HG02852 (cell line): ENCODE measurements around the gene CELSR1.

Experiments used
- ATAC-seq: cut with Tn5 transposase; IDR thresholded peaks from one replicate; pipeline ENCODE4 v1.9.1; 2021; ENCODE audit warnings: mild to moderate bottlenecking, moderate library complexity; ENCODE audit not compliant: unreplicated experiment

The CELSR1 gene

DNA sequence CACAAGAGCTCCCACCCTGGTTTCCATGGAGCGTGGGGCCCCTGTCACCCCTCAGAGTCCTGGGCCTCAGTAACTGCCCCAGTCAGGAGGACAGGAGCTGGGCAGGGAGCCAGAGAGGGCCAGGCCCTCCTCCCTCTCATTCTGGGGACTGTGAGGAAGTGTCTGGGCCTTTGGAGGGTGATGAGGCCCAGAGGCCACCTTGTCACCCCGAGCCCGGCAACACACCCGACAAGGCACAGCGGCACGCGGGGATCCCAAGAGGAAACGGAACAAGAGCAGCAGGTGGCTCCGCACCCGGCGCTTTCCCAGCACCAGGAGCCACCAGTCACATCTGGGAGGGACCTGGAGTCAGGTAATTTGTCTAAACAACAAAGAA lies 72.1 kb downstream of the CELSR1 start:
- no peak for ATAC-seq

DNA sequence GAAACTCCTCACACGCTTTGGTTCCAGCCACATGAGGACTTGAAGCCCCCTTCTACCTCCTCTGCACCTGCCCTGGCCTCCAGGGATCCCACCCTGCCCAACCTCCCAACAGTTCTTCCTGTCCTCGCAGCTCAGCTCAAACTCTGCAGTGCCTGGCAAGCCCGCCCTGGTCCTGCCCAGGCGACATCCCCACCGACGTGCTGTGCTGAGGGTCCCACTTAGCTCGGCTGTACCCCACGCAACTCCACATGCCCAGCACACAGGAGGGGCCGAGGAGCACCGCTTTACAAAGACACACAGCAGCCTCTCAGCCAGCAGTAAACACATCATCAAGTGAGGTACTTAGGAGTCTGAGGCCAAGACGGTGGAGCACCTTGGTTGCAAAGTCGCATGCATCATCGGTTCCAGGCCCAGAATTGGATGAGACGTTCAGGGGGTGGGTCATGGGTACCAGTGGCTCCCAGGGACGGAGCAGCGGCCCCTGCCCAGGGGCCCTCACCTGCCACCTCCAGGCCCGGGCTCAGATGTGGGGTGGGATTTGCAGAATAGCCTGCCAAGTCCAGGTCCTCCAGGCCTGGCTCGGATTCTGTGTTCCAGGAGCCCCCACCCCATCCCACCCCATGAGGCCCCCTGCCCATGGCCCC lies 72.6 kb downstream of the CELSR1 start:
- no peak for ATAC-seq

- ATAC-seq = no peak
Observed at GRCh38 chr22:46464296-46464695, 73.1 kb downstream of the CELSR1 start.

DNA sequence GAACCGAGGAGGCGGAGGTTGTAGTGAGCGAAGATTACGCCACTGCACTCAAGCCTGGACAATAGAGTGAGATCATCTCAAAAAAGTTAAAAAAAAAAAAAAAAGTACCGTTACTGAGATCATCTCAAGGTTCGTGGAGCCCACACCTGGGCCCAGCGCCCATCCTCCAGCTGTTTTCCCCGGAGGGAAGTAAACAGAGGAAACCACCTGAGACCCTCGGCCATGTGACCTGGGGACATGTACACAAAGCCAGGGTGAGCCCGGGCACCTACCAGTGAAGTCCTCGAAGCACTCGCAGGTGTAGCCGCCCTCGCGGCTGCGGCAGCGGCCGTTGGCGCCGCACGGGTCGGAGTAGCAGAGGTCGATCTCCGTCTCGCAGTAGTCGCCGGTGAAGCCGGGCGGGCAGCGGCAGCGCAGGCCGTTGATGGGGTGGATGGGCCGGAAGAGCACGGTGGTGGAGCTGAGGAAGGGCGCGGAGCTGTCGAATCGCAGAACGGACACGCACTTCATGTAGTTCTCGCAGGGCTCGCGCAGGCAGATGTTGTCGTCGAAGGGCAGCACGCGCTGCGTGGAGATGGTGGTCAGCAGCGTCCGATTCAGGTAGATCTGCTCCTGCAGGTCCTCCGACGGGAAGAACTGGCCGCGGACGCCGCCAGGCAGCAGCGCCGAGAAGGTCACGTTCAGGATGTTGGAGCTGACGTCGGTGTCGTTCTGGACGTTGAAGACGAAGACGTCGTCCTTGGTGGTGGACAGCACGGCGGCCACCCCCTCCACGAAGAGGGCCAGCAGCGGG lies 73.8 kb downstream of the CELSR1 start:
- no peak for ATAC-seq

- no peak for ATAC-seq
Observed at GRCh38 chr22:46462726-46463371, 74.6 kb downstream of the CELSR1 start.

DNA sequence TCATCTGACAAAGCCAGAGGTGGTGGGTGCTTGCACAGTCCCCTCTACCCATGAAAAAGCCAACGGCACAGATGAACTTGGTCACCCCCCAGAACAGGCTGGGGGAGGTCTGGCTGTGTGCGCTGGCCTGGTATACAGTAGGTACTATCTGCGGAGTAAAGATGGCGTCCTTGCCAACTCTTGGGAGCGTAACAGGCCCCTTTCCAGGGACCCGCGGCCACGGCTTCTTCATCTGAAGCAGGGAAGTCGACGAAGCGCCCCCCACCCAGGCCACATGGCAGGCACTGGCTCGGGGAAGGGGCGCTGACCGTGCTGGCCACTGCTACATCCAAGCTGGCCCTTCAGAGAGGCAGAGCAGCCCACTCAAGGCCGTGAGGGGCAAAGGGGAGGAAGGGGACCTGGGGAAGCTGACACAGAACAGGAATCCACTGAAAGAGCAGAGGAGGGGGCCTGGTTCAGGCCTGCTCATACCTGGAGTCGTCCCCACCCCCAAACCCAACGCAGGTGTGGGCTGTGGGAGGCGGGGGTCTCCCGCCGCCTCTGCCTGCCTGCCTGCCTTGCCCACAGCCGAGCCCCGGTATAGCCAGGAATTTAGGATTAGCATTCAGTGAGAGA lies 75.7 kb downstream of the CELSR1 start:
- no peak for ATAC-seq

- no peak for ATAC-seq
Observed at GRCh38 chr22:46460857-46461256, 76.6 kb downstream of the CELSR1 start.

DNA sequence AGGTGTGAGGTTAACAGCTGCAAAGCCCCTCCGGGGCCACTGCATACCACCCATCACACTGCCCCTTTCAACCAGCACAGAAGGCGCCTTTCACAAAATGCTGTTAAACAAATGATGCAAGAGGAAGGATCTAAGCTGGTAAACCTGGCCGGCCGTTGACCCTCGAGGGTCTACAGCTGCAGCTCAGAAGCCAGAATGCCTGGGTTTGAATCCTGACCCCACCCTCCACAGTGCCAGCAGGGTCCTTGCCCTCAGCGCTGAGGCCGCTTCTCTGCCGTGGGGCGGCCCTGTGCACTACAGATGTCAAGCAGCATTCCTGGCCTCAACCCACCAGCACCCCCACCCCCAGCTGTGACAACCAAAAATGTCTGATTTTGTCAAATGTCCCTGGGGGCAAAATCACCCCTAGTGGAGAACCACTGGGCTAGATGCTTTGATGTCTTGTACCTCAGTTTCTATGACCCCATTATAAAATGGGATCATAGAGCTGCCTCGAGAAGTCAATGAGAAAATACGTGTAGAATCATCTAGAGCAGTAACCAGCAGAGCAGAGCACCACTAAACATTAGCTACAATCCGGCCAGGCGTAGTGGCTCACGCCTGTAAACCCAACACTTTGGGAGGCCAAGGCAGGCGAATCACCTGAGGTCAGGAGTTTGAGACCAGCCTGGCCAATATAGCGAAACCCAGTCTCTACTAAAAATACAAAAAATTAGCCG lies 77.9 kb downstream of the CELSR1 start:
- ATAC-seq = no peak

GRCh38 chr22:46458525-46458924 lies 78.9 kb downstream of the CELSR1 start:
- ATAC-seq = no peak

DNA sequence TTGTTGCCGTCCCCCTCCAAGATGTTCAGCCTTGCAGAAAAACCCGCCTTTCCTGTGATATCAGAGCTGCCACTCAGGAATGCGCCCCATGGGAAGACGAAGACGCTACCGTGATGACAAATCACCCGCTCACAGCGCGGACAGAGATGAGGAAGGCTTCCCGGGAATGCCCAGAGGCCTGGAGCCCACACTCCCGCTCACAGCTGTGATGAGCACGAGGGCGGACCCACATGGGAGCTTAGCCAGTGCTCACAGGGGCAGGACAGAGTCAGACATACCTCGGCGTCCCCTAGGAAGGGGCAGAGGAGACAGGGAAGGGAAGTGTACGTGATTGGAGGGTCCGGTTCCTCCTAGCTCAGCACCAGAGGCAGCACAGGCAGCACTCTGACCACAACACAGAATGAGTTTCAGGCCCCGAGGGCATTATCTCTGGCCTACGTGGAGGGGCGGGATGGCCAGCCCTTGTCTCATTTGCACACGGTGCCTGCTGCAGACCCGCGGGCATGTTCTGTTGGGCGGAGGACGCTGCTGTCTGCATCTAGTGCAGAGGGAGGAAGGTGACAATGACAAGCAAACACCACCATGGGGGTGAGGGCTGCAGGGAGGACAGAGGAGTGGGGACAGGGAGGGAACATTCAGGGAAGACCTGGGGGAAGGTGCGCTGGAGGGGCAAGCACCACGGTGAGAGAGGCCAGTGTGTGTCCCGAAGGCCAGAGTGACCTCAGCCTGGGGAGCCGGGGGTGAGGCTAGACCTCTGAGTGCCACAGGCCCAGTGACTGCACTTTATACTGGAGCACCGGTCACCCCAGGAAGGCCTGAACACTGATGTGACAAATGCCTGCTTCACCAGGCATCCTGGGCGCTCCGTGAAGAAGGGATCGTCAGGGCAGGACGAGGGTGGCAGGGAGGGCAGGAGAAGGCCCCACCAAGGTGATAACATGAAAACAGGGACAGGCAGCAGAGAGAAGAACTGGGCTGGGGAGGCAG lies 79.6 kb downstream of the CELSR1 start:
- no peak for ATAC-seq

- ATAC-seq = no peak
Observed at GRCh38 chr22:46456818-46457163, 80.6 kb downstream of the CELSR1 start.

GRCh38 chr22:46455446-46455845 lies 82.0 kb downstream of the CELSR1 start:
- ATAC-seq = no peak

GRCh38 chr22:46454504-46455269 lies 82.7 kb downstream of the CELSR1 start:
- ATAC-seq = no peak

DNA sequence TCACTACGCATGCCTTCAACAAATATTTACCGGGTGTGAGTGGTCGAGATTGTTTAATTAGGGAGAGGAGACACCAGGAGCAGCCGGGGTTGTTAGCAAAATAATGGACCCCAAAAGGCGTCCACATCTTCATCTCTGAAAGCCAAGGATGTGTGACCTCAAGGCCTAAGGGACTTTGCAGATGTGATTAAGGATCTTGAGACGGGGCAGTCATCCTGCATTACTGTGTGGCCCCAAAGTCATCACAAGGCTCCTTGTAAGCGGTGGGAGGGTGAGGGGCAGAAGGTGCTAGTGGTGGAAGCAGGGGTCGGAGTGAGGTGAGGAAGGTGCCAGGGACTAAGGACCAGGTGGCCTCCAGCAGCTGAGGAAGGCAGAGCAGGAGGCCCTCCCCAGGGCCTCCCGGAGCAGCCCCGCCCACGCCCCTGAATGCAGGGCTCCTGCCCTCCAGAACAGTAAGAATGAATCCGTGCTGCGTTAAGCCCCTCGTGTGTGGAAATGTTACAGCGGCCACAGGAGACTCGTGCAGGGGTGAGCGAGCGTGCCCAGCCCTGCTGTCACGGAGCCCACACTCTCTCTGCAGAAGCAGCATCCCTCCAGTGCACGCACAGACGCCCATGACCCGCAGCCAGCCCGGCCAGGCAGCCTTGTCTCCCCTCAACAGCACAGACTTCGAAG lies 83.5 kb downstream of the CELSR1 start:
- no peak for ATAC-seq

- no peak for ATAC-seq
Observed at GRCh38 chr22:46453006-46453828, 84.2 kb downstream of the CELSR1 start.

- no peak for ATAC-seq
Observed at GRCh38 chr22:46452195-46453005, 85.0 kb downstream of the CELSR1 start.

DNA sequence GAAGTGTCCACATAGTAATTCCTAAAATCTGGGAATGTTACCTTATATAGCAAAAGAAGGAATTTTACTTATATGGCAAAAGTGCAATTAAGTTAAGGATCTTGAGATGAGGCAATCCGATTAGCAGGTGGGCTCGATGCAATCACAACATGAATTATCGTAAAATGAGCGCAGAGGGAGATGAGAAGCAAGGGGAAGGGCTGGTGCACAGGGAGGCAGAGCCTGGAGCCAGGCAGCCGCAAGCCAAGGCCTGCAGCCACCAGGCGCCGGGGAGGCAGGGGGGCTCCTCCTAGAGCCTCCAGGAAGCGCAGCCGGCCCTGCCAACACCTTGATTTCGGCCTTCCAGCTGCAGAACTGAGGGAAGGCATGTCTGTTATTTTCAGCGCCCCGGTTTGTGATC lies 85.7 kb downstream of the CELSR1 start:
- no peak for ATAC-seq
